GM19463 (cell line): ENCODE data around the gene DENND10.
"Not testable (repeated sequence)": the region's sequence is repeated elsewhere in the genome, so short reads cannot be mapped to it uniquely, and the experiment has no call there.

Experiments used
- ATAC-seq: cut with Tn5 transposase; IDR thresholded peaks from one replicate; pipeline ENCODE4 v1.9.1; 2021; ENCODE audit warnings: mild to moderate bottlenecking, moderate library complexity; ENCODE audit not compliant: unreplicated experiment

Gene DENND10

GRCh38 chr10:119129721-119130120 lies 25.8 kb downstream of the DENND10 start:
- no peak for ATAC-seq

GRCh38 chr10:119131512-119132240 lies 27.8 kb downstream of the DENND10 start:
- ATAC-seq, result peak; percentile 58

- ATAC-seq, result no peak
Observed at GRCh38 chr10:119132521-119133345, 28.8 kb downstream of the DENND10 start.

- no peak for ATAC-seq
Observed at GRCh38 chr10:119133949-119134348, 30.0 kb downstream of the DENND10 start.

- no peak for ATAC-seq
Observed at GRCh38 chr10:119135513-119135881, 31.6 kb downstream of the DENND10 start.

GRCh38 chr10:119136084-119136483 lies 32.2 kb downstream of the DENND10 start:
- ATAC-seq, result no peak

GRCh38 chr10:119137878-119138277 lies 34.0 kb downstream of the DENND10 start:
- ATAC-seq, result not testable (repeated sequence)

- no peak for ATAC-seq
Observed at GRCh38 chr10:119138346-119139306, 34.7 kb downstream of the DENND10 start.

GRCh38 chr10:119139464-119140067 lies 35.7 kb downstream of the DENND10 start:
- no peak for ATAC-seq

- ATAC-seq, result no peak
Observed at GRCh38 chr10:119140603-119141245, 36.8 kb downstream of the DENND10 start.

GRCh38 chr10:119143657-119144056 lies 39.7 kb downstream of the DENND10 start:
- ATAC-seq, result no peak

- ATAC-seq, result no peak
Observed at GRCh38 chr10:119149157-119149556, 45.2 kb downstream of the DENND10 start.

GRCh38 chr10:119149729-119150128 lies 45.8 kb downstream of the DENND10 start:
- ATAC-seq, result no peak

GRCh38 chr10:119151601-119152000 lies 47.7 kb downstream of the DENND10 start:
- ATAC-seq, result not testable (repeated sequence)

- ATAC-seq, result no peak
Observed at GRCh38 chr10:119153041-119153440, 49.1 kb downstream of the DENND10 start.

- ATAC-seq, result no peak
Observed at GRCh38 chr10:119153661-119154060, 49.7 kb downstream of the DENND10 start.

- no peak for ATAC-seq
Observed at GRCh38 chr10:119159332-119159731, 55.4 kb downstream of the DENND10 start.

- ATAC-seq, result no peak
Observed at GRCh38 chr10:119161680-119162451, 58.0 kb downstream of the DENND10 start.

GRCh38 chr10:119162452-119163092 lies 58.7 kb downstream of the DENND10 start:
- no peak for ATAC-seq
